Stimulated activated CD4-positive, alpha-beta T cell treated with anti-CD3 and anti-CD28 coated beads, Interleukin-2, amount 100 ng/mL, for 4 hours (primary cell): ENCODE measurements around the gene GSTM3.
"Not testable (repeated sequence)": the region's sequence is repeated elsewhere in the genome, so short reads cannot be mapped to it uniquely, and the experiment has no call there.

Experiments used
- DNase-seq: peaks from one replicate; pipeline ENCODE4 v3.0.0-alpha.2; 2020; ENCODE audit warnings: low read depth

The GSTM3 gene

GRCh38 chr1:109695138-109695537 lies 45.7 kb downstream of the GSTM3 start:
- DNase-seq: not testable (repeated sequence)

- not testable (repeated sequence) for DNase-seq
Measured at GRCh38 chr1:109694400-109694799, 46.4 kb downstream of the GSTM3 start.

DNA sequence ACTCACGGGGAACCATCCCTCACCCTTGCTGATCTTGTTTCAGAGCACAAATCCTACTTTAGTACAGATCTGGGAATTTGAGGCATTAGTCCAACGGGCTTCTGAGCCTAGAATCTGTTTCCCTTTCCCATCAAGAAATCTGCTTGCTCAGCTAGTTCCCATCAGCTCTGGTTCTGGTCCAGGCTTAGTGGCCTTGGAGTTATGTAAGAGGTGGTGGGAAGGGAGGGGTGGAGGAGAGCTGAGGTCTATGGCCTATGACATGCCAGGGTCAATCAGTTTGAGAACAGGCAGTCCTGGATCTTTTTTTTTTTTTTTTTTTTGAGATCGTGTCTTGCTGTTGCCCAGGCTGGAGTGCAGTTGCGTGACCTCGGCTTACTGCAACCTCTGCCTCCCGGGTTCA lies 49.1 kb downstream of the GSTM3 start:
- DNase-seq: no peak

- DNase-seq: no peak
Measured at GRCh38 chr1:109689844-109690405, 50.9 kb downstream of the GSTM3 start.

DNA sequence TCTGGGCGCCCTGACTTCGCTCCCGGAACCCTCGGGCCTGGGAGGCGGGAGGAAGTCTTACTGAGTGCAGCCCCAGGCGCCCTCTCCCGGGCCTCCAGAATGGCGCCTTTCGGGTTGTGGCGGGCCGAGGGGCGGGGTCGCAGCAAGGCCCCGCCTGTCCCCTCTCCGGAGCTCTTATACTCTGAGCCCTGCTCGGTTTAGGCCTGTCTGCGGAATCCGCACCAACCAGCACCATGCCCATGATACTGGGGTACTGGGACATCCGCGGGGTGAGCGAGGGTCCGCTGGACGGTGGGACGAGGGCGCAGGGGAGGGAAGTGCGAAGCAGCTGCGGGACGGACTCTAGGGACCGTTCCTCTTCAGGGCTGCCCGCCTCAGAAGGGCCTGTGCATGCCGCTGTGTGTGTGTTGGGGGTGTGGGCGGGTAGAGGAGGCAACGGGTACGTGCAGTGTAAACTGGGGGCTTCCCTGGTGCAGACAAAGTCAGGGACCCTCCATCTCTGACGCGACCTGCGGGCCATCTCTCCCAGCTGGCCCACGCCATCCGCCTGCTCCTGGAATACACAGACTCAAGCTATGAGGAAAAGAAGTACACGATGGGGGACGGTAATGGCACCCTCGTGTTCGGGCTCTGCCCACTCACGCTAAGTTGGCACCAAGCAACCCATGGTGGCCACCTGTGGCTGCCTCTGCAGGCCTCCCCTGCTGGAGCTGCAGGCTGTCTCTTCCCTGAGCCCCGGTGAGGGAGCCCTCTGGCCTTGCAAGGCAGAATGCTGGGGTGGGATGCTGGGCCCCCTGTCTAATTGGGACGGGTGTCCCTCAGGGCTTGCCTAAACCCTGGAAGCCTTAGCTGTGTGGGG lies 53.0 kb downstream of the GSTM3 start, which contains the start of gene GSTM1:
Gene GSTM1, plus strand, starts transcription at position 177 of the 859 bp plus-strand sequence. Its CDS starts 57 bp downstream, at position 234.
- DNase-seq: no peak

GRCh38 chr1:109687109-109687508 lies 53.7 kb downstream of the GSTM3 start:
- not testable (repeated sequence) for DNase-seq

- DNase-seq: not testable (repeated sequence)
Measured at GRCh38 chr1:109685890-109686289, 54.9 kb downstream of the GSTM3 start.

GRCh38 chr1:109685399-109685798 lies 55.4 kb downstream of the GSTM3 start:
- DNase-seq: not testable (repeated sequence)

DNA sequence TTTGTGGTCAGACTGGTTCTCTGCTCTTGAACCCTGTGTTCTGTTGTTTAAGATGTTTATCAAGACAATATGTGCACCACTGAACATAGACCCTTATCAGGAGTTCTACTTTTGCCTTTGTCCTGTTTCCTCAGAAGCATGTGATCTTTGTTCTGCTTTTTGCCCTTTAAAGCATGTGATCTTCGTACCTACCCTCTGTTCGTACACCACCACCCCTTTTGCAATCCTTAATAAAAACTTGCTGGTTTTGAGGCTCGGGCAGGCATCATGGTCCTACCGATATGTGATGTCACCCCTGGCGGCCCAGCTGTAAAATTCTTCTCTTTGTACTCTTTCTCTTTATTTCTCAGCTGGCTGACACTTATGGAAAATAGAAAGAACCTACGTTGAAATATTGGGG lies 56.1 kb downstream of the GSTM3 start:
- DNase-seq: not testable (repeated sequence)
